ENCODE results near the gene ADAMTS16. TPM values are rescaled to one million over a fixed set of nuclear protein-coding genes. Genes with fewer than 3 reads are reported as not detected.

ADAMTS16 gene
- total and polyA plus RNA-seq, 9 of the 15 experiments (the other 6 are each of a cell fraction or from before 2014, with no cell fraction given), result not detected

DNA sequence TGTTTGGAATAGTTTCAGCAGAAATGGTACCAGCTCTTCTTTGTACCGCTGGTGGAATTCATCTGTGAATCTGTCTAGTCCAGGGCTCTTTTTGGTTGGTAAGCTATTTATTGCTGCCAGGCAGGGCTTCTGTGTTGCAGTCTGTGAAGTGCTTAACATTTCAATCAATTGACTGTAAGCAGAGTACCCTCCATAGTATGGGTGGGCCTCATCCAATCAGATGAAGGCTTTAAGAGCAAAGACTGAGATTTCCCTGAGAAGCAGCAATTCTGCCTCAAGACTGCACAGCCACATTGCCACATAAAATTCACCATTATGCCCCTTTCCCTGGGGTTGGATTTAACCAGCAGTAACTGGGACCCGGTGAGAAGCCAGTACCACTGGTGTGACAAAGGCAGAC lies 183.4 kb downstream of the ADAMTS16 start:
- H3K9me1 ChIP-seq (ENCODE audit: control insufficient read depth, insufficient read depth, low read length), result no peaks in the 10 kb centered on the region
- no peak overlapping the region for H3K4me2 ChIP-seq (ENCODE audit: insufficient read depth, low read length)
- H3K9ac ChIP-seq (ENCODE audit: insufficient read depth in 1 of 2, low read depth in 2 of 2, low read length in 2 of 2), result no peak overlapping the region
- no peak for TF ChIP-seq MTF1 (CRISPR knock-in tag; IDR thresholded peaks at IDR 0.05; ENCODE audit: borderline replicate concordance)
- TF ChIP-seq ZNF134 (CRISPR knock-in tag; conservative IDR thresholded peaks at IDR 0.05), result peak; percentile 63
- no peak for TF ChIP-seq HMGN3 (IDR thresholded peaks at IDR 0.05; ENCODE audit: borderline replicate concordance, extremely low read depth, insufficient read length, low read depth, low read length)
- TF ChIP-seq, protein P1, sequence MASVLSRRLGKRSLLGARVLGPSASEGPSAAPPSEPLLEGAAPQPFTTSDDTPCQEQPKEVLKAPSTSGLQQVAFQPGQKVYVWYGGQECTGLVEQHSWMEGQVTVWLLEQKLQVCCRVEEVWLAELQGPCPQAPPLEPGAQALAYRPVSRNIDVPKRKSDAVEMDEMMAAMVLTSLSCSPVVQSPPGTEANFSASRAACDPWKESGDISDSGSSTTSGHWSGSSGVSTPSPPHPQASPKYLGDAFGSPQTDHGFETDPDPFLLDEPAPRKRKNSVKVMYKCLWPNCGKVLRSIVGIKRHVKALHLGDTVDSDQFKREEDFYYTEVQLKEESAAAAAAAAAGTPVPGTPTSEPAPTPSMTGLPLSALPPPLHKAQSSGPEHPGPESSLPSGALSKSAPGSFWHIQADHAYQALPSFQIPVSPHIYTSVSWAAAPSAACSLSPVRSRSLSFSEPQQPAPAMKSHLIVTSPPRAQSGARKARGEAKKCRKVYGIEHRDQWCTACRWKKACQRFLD (CRISPR knock-in tag; IDR thresholded peaks at IDR 0.05), result no peak
- DNase-seq (ENCODE audit: extremely low read depth in 1 of 4, low spot score in 3 of 4) (no peak), FAIRE-seq (no peak), ATAC-seq (no peak)
- H3K4me3 ChIP-seq, result no peak overlapping the region
- no peaks in the 10 kb centered on the region for H3K9me3 ChIP-seq (replicated peaks; ENCODE audit: control insufficient read depth, insufficient read depth, low read depth, low read length)
- in situ Hi-C loops (cut with MboI) (no loop called here), intact Hi-C loops (cut with micrococcal nuclease) (no loop called here)
- no peaks in the 10 kb centered on the region for H4K20me1 ChIP-seq (replicated peaks; ENCODE audit: control insufficient read depth, insufficient read depth, low read length)
- no peak overlapping the region for H2AFZ ChIP-seq (ENCODE audit: low read depth, low read length)
- BruUV-seq (replicated peaks), result no TSS peak
- H3K27ac ChIP-seq (ENCODE audit: extremely low read depth, low read depth, low read length), result no peak overlapping the region
- H3K27me3 ChIP-seq (ENCODE audit: control insufficient read depth in 2 of 2, insufficient read depth in 2 of 2, low read length in 2 of 2), result peaks cover 26 to 59% of the 10 kb centered on the region in 2 experiments
- POLR2A ChIA-PET, result interaction anchor here (0.6 to 1.7 kb wide), 4 partner anchors 12 to 47 kb away, joined by 3 to 5 read pairs (median 4); no protein-coding TSS in a partner anchor
- 0% methylated on average over 2 of the region's 2 CpGs for WGBS (ENCODE audit: insufficient coverage, low coverage, missing lambda C conversion rate)
- no peaks in the 10 kb centered on the region for H3K4me1 ChIP-seq (replicated peaks in 1 of 2; ENCODE audit: control insufficient read depth in 2 of 2, insufficient read depth in 2 of 2, low read length in 2 of 2)
- no peaks in the 10 kb centered on the region for H3K79me2 ChIP-seq (ENCODE audit: control insufficient read depth, insufficient read depth, low read length)
- no peaks in the 10 kb centered on the region for H3K36me3 ChIP-seq (ENCODE audit: control insufficient read depth, insufficient read depth, low read length)
- CTCF ChIA-PET (ENCODE audit: low intra/inter-chr PET ratio), result no interaction called here
